ENCODE measurements around the gene MKRN1.
"Not testable (repeated sequence)": the region's sequence is repeated elsewhere in the genome, so short reads cannot be mapped to it uniquely, and the experiment has no call there.

Gene MKRN1

DNA sequence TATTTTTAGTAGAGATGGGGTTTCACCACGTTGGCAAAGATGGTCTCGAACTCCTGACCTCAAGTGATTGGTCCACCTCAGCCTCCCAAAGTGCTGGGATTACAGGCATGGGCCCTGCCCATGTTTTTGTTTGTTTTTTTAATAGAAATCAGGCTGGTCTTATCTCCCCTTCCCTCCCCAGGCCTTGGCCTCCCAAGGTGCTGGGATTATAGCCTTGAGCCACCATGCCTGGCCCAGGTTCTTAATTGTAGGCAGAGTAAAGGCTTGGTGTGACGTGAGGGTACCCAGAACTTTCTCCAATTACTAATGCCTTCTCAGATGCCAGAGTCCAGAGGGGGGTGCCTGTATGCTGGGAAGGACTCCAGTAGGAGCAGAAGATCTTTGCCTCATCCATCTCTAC is 5.2 kb upstream of the MKRN1 start:
- DNase-seq: no peak

DNA sequence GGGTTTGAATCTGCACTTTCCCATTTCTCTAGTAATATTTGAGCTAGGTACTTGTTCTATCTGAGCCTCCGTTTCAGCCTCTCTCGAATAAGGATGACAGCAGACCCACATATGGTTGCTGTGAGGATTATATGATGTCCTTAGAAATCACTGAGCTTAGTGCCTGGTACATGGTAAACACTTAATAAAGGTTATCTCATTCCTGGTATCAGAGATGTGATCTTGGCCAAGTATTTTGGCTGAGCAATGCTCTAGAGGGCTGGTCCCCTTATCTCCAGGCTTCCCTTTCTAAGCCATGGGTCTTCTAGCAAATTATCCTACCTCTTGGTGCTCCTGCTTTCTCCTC is 407 bp upstream of the MKRN1 start:
- no peak for DNase-seq

DNA sequence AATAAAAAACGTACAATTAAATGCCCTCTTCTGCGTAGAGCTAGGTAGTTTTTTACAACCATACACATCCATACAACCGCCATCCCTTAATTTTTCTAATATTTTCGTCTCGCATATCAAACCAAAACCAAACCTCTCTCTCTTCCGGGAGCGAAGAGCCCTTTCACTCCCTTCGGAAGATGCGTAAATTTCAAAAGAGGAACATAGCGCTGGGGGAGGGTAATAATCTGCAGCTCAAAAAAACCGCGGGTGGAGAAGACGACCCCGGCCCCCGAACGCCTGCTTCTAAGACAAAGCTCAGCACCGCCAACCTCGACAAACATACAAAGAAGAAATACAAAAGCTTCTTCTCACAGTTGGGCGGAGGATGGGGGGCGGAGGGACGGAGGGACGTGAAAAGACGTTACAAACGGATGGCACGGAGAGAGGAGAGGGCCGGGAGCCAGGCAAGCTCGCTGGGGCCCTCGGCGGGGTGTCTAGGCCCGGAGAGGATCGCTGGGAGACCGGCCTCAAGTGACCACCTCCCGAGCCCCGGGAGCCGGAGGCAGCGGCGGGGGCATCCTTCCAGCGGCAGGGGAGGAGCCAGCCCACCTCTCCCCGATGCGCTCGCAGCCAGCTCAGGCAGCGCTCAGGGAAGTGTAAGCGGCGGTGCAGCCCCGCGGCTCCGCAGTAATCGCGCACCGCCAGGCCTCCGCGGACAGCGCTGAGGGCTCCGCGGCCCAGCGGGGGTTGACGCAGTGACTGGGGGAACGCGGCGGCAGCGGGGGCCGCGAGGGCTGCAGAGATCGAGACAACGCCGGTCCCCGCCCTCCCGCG is 851 bp downstream of the MKRN1 start:
- DNase-seq: no peak

DNA sequence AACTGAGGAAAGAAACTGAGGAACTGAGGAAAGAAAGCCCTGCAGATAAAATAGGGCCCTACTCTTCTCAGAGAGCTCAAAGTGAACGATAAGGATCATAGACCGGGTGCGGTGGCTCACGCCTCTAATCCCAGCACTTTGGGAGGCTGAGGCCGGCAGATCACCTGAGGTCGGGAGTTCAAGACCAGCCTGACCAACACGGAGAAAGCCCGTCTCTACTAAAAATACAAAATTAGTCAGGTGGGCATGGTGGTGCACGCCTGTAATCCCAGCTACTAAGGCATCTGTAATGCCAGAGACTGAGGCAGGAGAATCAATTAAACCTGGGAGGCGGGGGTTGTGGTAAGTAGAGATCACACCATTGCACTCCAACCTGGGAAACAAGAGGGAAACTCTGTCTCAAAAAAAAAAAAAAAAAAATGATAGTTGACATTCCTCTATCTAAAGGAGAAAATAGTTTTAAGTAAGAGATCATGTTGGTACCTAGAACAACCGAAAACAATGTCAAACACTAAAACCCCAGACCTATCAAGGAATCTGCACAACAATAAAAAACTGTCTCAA is 2.5 kb downstream of the MKRN1 start:
- DNase-seq: no peak

DNA sequence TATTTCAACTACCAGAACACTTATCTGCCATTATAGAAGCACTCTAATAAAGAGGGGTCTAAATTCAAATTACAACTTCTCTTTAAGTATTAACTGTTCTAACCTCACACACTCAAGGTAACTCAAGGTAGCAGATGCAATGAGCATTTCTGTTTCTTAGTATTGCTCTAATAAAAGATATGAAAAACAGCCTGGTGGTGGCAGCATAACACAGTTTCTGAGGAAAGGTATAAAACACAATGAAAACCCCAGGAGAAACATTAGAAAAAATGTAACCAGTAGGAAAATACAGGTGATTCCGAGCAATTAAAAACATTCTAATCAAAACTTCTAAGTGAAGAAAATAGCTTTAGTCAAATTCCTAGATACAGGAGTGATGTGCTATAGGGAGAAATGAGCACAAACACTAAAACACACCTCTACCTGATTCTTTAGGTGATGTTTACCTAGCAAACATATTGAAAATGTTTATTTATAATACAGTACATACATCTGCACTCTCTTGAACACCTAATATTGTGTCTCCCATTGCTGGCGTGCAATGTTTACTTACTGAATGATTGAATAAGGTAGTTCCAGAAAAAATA is 3.5 kb downstream of the MKRN1 start:
- no peak for DNase-seq

DNA sequence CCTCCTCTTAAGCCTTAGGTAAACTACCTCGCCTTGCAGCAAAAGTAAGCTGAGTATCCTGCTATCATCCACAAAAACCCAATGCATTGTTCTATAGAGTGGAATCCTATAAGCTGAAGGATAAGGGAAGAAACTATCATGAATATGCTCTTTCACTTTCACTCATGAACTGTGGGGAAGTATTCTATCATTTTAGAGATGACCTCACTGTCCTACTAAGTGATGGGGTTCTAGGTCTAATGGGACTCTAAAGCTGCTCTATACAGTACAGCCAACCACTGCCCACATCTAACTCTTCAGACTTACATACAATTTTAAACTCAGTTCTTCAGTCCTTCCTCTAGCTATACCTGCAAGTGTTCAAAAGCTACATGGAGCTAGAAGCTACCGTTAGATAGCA is 16.2 kb downstream of the MKRN1 start:
- DNase-seq: no peak

DNA sequence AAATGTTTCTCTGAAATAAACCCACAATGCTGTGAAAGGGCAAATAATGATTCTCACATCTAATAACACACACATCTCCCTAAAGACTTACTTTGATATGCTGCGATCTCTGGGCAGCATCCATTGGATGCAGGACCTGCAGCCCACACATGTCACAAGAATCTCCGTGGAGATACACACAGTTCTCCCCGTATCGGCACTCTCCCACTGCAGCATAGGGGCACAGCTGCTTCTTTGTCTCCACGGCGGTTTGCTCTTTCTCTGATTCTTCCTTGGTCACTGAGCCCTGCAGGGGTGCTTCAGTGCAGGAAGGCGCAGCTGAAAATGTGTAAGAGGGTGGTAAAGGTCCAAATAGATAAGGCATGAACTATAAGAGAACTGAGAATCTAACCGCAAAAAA is 20.4 kb downstream of the MKRN1 start:
- no peak for DNase-seq

DNA sequence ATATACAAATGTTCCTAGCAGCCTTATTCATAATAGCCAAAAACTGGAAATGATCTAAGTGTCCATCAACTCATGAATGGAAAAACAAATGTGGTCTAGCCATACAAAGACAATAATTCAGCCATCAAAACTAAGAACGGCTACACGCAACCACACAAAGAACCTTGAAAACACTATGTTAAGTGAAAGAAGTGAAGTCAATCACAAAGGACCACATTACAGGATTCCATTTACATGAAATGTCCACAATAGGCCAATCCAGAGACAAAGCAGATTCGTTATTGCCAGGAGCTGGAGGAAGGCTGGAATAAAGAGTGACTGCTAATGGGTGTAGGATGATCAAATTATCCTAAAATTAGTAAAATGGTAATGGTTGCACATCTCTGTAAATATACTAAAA is 21.1 kb downstream of the MKRN1 start:
- DNase-seq: no peak

DNA sequence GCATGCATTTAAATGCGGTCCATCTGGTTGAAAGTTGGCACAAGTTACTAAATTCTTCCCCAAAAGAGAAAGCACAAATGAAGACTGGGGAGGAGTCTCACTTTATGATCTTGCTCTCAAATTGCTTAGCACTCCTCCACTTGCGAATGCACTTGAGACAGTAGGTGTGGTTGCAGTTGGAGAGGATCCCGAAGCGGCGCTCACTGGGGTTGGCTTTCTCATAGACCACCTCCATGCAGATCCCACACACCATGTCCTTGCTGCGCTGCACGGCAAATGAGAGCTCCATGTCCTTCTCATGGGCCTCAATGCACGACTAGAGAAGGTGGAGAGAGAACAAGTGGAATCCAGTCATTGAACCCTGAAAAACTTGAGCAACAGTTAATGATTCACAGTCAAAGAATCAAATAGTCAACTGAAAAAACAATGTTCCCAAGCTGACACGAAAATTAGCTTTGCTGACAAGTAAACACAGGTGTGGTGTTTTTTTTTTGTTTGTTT is 22.7 kb downstream of the MKRN1 start:
- no peak for DNase-seq

DNA sequence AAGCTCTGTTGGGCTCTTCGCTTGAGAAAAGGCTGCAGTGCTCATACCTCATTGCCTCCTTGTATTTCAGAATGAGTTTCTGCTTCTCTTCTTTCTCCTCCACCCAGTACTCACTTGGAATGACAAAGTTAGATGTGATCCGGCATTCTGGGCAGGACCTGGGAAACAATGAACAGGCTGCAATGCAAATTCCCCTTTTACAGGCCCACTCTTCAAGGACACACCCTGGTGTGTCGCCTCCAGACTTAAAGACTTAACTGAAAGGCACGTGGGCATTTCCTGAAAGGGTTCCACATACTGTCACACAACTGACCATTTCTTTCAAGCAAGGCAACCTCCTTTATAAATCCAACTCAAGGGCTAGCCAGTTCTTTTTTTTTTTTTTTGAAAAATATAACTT is 23.6 kb downstream of the MKRN1 start:
- no peak for DNase-seq

DNA sequence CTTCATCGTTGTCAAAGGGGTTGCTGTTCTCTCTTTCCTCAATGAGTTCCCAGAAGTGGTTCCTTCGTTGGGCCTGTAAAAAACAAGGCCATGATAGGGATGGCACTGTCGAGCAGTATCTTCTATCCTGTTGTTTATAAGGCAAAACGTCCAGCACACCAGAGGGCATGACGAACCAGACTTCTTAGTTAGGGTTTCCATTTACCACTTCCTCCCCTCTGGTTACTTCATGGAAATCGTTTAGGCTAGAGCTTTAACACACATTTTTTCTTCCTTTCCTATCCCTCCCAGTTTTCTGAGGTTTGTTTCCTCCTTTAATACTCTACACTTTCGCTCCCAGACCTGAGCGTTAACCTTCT is 24.7 kb downstream of the MKRN1 start:
- DNase-seq: no peak

DNA sequence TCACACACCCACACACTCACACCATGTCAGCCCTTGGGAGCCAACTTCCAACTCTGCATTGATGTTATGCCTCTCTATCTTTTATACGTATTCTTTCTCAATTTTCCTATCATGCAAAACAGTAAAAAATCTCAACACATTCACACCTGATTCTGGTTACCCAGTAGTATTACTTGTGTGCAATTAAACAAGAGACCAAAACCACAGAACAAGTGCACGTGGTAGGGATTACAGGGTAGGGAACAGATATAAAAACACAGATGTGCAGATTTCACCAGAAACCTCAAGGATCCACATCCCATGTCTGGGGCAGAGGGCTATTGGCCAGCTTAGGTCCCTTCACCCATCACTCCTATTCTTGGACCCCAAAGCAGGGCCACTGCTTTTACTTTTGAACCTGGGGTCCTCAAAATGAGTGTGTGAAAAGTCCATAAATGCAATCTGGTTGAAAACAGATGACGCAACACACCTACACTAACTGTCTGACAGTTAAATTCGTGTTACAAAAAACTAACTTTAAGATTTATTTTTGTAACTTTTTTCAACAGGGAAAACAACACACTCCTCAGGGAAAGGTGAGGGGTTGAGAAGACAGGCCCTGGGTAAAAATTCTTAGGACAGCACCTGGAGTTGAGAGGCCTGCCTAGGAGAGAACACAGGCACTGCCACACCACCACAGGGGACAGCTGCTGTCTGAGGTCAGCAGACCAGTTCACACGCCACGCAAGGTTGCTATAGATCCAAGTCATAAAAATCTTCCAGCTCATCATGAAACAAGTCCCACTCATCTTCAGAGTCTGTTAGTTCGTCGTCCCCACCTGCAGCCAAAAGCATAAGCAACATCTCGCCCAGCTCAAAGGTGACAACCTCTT is 25.3 kb downstream of the MKRN1 start:
- not testable (repeated sequence) for DNase-seq

DNA sequence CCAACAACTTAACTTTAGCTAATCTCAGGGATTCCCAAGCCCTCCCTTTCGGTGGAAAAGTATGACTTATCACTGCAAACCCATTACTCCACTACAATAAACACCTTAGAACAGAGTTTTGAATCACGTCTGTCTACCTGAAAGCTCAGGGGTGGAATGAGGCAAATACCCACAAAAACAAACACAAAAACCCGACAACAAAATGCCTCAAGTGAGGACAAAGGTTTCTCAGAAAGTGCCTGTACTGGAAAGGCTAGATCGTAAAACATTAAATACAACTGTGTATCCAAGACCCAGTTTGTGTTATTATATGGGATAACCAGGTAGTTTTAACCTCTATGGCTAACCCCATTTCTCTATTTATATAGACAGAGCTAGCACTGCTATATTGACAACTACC is 26.0 kb downstream of the MKRN1 start:
- DNase-seq: no peak

DNA sequence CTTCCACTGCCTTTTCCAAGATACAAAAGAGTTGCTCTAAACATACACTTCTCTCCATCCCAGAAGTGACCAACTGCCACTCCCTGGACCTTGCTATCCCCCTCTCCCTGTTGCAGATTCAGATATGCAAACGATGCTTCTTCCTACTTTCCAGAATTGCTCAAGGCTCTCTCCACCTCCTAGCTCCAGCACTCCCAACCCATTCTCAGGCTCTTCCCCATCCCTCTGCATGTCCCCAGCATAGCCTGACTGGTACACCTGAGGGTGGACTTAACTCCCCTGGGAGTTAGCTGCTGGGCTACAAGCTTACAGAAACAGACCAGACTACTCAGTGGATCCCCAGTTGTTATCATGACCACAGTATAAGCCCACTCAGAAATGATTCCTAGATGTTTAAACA is 27.6 kb downstream of the MKRN1 start:
- no peak for DNase-seq

DNA sequence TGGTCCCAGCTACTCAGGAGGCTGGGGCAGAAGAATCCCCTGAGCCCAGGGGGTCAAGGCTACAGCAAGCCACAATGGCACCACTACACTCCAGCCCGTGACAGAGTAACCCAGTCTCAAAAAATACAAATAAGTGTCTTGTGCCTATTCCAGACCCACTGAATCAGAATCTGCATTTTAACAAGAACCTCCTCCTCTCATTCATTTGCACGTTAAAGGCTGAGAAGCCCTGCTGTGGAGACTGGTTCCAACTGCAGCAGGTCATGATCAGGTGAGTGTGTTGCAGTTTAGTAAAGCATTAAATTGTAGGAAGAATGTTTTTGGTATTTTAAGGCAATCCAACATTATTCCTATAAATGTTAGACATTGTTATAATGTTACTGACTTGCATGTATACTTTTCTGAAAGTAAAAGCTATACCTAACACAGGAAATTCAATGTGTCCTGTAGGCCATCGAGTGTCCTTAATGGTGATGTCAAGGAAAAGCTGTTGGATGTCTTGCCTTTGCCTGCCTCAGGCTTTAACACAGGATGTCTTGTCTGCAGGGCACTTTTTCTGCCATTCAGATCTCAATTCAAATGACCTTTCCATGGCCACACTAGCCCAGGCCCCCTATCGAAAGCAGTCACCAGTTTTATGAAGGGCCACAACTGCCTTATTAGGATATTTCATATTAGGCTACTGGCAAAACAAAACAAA is 30.4 kb downstream of the MKRN1 start:
- no peak for DNase-seq

DNA sequence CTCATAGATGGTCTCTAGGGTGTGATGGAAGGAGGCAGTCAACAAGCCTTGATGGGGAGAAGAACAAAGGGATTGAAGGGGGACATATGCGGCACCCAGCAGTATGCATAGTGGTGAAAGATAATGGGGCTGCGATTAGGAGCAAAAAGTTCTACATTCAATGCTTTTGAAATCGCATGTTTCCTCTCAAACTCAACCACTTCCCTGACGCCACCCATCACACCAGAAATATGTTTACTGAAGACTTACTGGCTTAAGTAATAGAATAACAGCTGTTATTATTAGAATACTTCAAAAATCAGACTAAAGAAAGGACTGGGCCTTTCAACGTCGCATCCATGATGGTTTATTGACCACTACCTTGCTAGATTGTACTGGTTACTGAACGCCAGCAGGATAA is 31.5 kb downstream of the MKRN1 start:
- DNase-seq: no peak

DNA sequence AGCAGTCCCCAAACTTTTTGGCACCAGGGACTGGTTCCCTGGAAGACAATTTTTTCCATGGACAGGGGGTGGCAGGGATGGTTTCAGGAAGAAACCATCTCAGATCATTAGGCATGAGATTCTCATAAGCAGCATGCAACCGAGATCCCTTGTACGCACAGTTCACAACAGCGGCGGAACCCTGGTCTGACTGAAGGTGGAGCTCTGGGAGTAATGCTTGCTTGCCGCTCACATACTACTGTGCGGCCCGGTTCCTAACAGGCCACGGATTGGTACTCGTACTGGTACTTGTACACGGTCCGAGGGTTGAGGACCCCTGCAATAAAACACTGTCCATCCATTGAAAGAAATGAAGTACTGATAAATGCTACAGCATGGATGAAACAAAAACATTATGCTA is 32.8 kb downstream of the MKRN1 start:
- DNase-seq: no peak

DNA sequence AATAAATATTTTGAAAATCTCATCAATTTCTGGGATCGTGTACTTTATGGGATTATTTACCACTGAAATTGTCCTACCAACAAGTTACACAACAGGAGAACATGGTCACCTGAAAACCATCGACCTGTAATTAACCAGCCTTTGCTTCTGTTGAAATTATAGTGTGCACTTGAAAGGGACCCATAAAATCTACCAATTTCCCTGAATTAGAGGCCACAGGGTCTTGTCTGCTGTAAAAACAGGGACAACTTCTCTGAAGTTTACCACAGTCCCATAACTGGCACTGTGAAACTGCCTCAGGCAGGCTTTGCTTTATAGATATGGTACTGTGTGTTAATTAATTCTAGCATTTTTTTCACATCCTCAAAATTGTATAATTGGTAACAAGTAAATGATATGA is 37.8 kb downstream of the MKRN1 start:
- DNase-seq: no peak

DNA sequence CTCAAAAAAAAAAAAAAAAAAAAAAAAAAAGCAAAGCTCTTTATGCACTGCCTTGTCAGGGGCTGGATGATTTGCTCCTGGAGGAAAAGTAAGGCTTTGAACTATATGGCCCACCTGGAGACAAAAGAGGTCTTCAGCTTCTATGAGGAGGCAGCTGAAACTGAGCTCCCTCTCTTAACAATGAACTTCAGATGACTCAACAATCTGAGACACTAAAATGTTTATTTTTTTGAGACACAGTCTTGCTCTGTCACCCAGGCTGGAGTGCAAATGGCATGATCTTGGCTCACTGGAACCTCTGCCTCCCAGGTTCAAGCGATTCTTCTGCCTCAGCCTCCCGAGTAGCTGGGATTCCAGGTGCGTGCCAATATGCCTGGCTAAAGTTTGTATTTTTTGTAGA is 38.7 kb downstream of the MKRN1 start:
- DNase-seq: no peak

DNA sequence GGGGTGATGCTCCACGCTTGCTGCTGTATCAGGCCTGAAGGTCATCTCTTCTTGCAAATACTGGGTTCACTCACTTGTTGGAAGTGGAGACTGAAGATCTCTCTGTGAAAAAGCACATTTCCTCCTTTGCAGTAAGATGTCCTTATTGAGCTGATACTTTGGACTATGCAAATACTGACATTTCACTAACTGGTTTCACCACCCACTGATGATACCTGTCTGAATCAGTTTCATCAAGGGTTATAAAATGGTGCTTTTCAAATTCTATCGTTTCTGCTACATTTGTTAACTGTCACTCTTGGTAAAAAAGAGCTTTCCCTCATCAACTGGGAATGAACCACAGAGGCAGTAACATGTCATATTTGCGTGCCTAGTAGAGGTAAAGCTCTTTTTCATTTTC is 39.9 kb downstream of the MKRN1 start:
- no peak for DNase-seq

DNA sequence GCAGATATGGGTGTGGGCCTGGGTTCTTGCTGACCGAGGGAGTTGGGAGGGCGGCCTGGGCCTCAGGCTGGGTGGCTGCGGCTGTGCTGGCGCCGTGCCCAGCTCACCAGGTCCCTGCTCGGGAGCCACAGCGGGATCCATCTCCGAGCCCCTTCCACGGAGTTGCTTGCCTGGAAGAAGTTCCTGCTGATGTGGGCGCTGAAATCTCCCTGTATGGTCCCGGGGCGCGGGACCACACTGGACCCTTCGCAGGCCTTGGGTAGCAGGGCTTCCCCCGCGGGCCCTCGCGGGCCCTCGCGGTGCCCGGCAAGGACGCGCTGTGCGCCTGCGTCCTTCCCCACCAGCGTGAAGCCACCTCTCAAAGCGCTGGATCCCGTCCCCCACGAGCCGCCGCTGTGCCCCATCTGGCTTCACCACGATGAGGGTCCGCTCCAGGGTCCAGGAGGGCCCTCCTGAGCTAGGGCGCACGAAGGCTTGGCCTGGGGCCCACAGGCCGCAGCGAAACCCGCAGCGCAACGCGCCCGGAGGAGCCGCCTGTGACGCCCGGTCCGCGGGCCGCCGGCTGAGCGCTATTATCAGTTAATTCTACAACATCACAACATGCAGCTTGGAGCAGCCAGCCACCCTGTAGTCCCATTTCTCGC is 43.9 kb downstream of the MKRN1 start:
- no peak for DNase-seq

DNA sequence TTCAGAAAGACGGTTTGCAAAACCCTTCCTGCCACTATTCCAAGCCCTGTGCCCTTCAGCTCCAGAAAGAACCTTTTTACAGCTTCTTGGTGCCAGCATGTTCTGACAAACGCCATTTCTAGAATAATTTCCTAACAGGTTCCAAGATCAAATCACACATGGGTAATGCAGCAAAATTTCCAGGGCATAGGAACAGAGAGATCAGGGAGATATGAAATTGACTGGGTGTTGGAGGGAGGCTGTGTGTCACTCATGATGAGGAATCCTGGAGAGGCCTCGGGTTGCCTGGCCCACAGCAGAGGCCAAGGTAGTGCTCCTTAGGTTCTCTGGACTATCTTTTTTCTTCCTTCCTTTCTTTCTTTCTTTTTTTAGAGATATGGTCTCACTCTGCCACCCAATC is 45.9 kb downstream of the MKRN1 start:
- no peak for DNase-seq

All from GOT3 (cell line).